Measurements from ENCODE around the gene CTPS2.
"Not testable (repeated sequence)": the region's sequence is repeated elsewhere in the genome, so short reads cannot be mapped to it uniquely, and the experiment has no call there.

DNA sequence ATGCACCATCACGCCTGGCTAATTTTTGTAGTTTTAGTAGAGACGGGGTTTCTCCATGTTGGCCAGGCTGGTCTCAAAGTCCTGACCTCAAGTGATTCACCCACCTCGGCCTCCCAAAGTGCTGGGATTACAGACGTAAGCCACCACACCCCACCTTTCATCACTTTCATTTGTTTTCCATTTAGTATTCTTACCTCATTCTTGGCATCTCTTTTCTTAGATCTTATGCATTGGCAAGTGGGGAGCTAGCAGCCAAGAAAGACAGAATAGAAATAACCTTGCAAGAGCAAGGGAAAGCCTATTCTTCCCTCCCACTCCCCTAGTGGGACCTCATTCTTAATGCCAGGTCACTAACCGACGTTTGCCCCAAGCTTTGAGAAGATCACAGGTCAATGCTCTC, 84.0 kb downstream of the CTPS2 start:
- TF ChIP-seq CTCF (IDR thresholded peaks at IDR 0.05; ENCODE audit: low read length); EZH2 (IDR thresholded peaks at IDR 0.05; ENCODE audit: borderline replicate concordance, low read length): not testable (repeated sequence)

All from OCI-LY1 (cell line).